ENCODE data around the gene TNFRSF6B. TPM values are rescaled to one million over a fixed set of nuclear protein-coding genes. Genes with fewer than 3 reads are reported as not detected.
A peak's percentile ranks its signal among the peaks of the same experiment; 100 is the strongest.

Gene TNFRSF6B
- total and polyA plus RNA-seq, 4 donors: 2.1 to 73.9 (median 8.7) TPM

DNA sequence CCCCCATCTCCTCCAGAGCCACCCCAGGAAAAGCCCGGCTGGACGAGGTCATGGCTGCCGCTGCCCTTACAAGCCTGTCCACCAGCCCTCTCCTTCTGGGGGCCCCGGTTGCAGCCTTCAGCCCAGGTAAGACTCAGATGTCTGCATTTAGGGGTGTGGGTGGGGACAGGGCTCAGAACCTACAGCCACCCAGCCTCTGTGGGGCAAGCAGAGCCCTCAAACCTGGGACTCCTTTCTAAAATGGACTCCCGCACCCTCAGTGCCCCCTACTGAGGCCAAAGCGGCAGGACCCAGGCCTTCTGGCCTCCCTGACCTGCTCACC lies 44.9 kb downstream of the TNFRSF6B start:
- H3K36me3 ChIP-seq (ENCODE audit: control insufficient read depth in 1 of 2, insufficient read depth in 2 of 2, low read length in 1 of 2): peaks cover 0 to 1% of the 10 kb centered on the region in 2 donors
- H3K27me3 ChIP-seq (ENCODE audit: control insufficient read depth in 1 of 2, insufficient read depth in 2 of 2, low read length in 1 of 2): no peaks in the 10 kb centered on the region
- intact Hi-C loops (cut with DNase I): no loop called here
- DNase-seq (no peak), ATAC-seq (ENCODE audit: low FRiP score) (no peak)
- WGBS, 2 donors: 12 to 23% methylated on average over 6 of the region's 6 CpGs
- H3K4me3 ChIP-seq (ENCODE audit: low read length in 2 of 2): peak overlapping the region in 1 of 2 donors; percentile 77
- no peaks in the 10 kb centered on the region for H3K4me1 ChIP-seq (ENCODE audit: control insufficient read depth in 1 of 2, insufficient read depth in 2 of 2, low read length in 2 of 2)
- H3K9me3 ChIP-seq (ENCODE audit: control insufficient read depth, low read length): no peaks in the 10 kb centered on the region
- no peak overlapping the region for H3K27ac ChIP-seq (ENCODE audit: low read depth in 1 of 2, low read length in 2 of 2)

DNA sequence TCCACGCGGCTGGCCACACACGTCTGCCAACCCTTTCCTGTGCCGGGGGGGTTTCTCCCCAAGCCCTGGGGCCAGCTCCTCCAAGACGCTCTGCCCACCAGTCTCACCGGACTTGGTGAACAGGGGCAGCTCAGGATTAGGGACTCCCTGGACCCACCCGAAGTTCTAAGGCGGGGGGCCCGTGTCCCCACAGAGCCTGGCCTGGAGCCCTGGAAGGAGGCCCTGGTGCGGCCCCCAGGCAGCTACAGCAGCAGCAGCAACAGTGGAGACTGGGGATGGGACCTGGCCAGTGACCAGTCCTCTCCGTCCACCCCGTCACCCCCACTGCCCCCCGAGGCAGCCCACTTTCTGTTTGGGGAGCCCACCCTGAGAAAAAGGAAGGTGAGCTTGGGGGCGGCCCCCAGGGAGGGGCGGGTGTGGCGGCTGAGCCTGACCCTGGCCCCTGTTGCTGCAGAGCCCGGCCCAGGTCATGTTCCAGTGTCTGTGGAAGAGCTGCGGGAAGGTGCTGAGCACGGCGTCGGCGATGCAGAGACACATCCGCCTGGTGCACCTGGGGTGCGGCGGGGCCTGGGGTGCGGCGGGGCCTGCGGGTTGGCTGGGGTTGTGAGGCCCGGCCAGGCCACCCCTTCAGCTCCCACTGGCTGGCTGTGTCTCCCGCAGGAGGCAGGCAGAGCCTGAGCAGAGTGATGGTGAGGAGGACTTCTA lies 45.4 kb downstream of the TNFRSF6B start:
- Histone ChIP-seq H3K27ac (ENCODE audit: low read depth in 1 of 2, low read length in 2 of 2) (no peak overlapping the region), H3K4me1 (ENCODE audit: control insufficient read depth in 1 of 2, insufficient read depth in 2 of 2, low read length in 2 of 2) (no peaks in the 10 kb centered on the region), H3K36me3 (ENCODE audit: control insufficient read depth in 1 of 2, insufficient read depth in 2 of 2, low read length in 1 of 2) (peaks cover 0 to 1% of the 10 kb centered on the region in 2 donors), H3K4me3 (ENCODE audit: low read length in 2 of 2) (no peak overlapping the region), H3K9me3 (ENCODE audit: control insufficient read depth, low read length) (no peaks in the 10 kb centered on the region), H3K27me3 (ENCODE audit: control insufficient read depth in 1 of 2, insufficient read depth in 2 of 2, low read length in 1 of 2) (no peaks in the 10 kb centered on the region)
- 82 to 83% methylated on average over 29 to 30 of the region's 30 CpGs for WGBS, 2 donors
- no peak for ATAC-seq (ENCODE audit: low FRiP score)
- peak; percentile 56 to 71 for DNase-seq
- intact Hi-C loops (cut with DNase I): no loop called here

DNA sequence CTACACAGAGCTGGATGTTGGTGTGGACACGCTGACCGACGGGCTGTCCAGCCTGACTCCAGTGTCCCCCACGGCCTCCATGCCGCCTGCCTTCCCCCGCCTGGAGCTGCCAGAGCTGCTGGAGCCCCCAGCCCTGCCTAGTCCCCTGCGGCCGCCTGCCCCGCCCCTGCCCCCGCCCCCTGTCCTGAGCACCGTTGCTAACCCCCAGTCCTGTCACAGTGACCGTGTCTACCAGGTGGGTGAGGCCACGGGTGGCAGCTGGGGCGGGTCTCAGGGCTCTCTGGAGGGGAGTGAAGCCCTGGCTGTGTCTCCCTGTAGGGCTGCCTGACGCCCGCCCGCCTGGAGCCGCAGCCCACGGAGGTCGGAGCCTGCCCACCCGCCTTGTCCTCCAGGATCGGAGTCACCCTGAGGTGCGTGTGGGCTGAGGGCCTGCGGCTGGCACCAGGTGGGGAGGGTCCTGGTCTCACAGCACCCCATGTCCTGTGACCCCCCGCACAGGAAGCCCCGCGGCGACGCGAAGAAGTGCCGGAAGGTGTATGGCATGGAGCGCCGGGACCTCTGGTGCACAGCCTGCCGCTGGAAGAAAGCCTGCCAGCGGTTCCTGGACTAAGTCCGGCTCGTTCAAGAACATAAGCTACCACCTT lies 46.1 kb downstream of the TNFRSF6B start:
- H3K4me1 ChIP-seq (ENCODE audit: control insufficient read depth in 1 of 2, insufficient read depth in 2 of 2, low read length in 2 of 2): no peaks in the 10 kb centered on the region
- peaks cover 0 to 1% of the 10 kb centered on the region in 2 donors for H3K36me3 ChIP-seq (ENCODE audit: control insufficient read depth in 1 of 2, insufficient read depth in 2 of 2, low read length in 1 of 2)
- no peaks in the 10 kb centered on the region for H3K9me3 ChIP-seq (ENCODE audit: control insufficient read depth, low read length)
- peak in 1 of 2 donors; percentile 76 for DNase-seq
- intact Hi-C loops (cut with DNase I): no loop called here
- H3K27me3 ChIP-seq (ENCODE audit: control insufficient read depth in 1 of 2, insufficient read depth in 2 of 2, low read length in 1 of 2): no peaks in the 10 kb centered on the region
- no peak overlapping the region for H3K27ac ChIP-seq (ENCODE audit: low read depth in 1 of 2, low read length in 2 of 2)
- ATAC-seq (ENCODE audit: low FRiP score): no peak
- H3K4me3 ChIP-seq (ENCODE audit: low read length in 2 of 2): no peak overlapping the region
- WGBS, 2 donors: 83 to 85% methylated on average over 36 to 37 of the region's 37 CpGs

DNA sequence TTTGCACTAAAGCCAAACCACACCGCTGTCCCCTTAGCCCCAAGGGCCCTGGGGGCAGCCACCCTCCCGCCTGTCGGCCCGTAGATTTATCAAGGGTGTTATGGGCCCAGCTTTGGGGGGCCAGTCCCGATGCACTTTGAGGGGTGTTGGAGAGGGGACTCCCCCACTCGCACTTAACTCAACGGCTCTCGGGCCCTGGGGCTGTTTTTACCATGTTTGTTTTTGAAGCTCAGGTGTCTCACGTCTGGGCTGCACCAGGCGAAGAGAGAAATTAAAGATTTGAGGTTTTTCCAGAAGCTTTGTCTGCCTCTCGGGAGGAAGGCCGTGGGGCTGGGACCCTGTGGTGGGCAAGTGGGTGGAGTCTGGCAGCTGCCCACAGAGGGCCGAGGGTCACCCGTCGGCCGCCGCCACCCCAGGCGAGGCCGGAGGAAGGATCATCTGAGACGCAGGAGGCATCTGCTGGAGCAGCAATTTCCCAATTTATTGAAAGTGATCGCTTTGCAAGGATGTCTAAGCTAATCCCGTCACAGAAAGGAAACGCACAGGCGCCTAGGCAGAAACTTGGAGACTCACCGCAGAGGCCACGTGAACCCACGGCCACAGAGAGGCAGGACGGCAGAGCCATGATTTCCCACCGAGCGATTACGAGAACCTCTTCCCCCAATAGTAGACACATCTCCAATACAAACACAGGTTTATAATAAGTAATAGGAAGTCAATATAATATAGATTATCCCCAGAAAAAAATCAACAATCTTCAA lies 46.9 kb downstream of the TNFRSF6B start:
- no peak for ATAC-seq (ENCODE audit: low FRiP score)
- no peak overlapping the region for H3K27ac ChIP-seq (ENCODE audit: low read depth in 1 of 2, low read length in 2 of 2)
- no peaks in the 10 kb centered on the region for H3K4me1 ChIP-seq (ENCODE audit: control insufficient read depth in 1 of 2, insufficient read depth in 2 of 2, low read length in 2 of 2)
- DNase-seq: peak in 1 of 2 donors; percentile 50
- no peaks in the 10 kb centered on the region for H3K27me3 ChIP-seq (ENCODE audit: control insufficient read depth in 1 of 2, insufficient read depth in 2 of 2, low read length in 1 of 2)
- peaks cover 0 to 1% of the 10 kb centered on the region in 2 donors for H3K36me3 ChIP-seq (ENCODE audit: control insufficient read depth in 1 of 2, insufficient read depth in 2 of 2, low read length in 1 of 2)
- no peaks in the 10 kb centered on the region for H3K9me3 ChIP-seq (ENCODE audit: control insufficient read depth, low read length)
- intact Hi-C loops (cut with DNase I): no loop called here
- WGBS, 2 donors: 82 to 85% methylated on average over 31 of the region's 31 CpGs
- H3K4me3 ChIP-seq (ENCODE audit: low read length in 2 of 2): no peak overlapping the region

DNA sequence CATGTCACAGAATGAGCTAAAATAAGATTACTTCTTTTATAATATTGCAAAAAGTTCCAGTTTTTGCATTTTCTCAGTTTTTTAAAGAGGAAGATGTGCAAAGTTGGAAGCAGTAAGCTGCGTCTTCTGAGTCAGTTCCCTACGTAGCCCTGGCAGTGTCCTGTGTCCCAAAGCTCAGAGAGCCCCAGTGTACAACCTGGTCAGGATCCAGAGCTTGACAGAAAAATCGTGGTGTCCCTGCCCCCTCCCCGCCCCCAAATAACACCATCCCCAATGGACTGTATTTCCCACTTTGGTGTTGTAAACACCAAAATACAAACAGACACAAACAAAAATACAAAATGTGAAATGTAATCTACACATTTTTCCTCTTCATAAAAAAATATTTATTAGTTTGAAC lies 47.7 kb downstream of the TNFRSF6B start:
- Histone ChIP-seq H3K27me3 (ENCODE audit: control insufficient read depth in 1 of 2, insufficient read depth in 2 of 2, low read length in 1 of 2) (no peaks in the 10 kb centered on the region), H3K27ac (ENCODE audit: low read depth in 1 of 2, low read length in 2 of 2) (no peak overlapping the region), H3K9me3 (ENCODE audit: control insufficient read depth, low read length) (no peaks in the 10 kb centered on the region), H3K4me1 (ENCODE audit: control insufficient read depth in 1 of 2, insufficient read depth in 2 of 2, low read length in 2 of 2) (no peaks in the 10 kb centered on the region), H3K4me3 (ENCODE audit: low read length in 2 of 2) (no peak overlapping the region), H3K36me3 (ENCODE audit: control insufficient read depth in 1 of 2, insufficient read depth in 2 of 2, low read length in 1 of 2) (peaks cover 0 to 1% of the 10 kb centered on the region in 2 donors)
- ATAC-seq (ENCODE audit: low FRiP score): no peak
- intact Hi-C loops (cut with DNase I): no loop called here
- DNase-seq: peak in 1 of 2 donors; percentile 2
- WGBS, 2 donors: 62% methylated on average over 4 of the region's 4 CpGs

DNA sequence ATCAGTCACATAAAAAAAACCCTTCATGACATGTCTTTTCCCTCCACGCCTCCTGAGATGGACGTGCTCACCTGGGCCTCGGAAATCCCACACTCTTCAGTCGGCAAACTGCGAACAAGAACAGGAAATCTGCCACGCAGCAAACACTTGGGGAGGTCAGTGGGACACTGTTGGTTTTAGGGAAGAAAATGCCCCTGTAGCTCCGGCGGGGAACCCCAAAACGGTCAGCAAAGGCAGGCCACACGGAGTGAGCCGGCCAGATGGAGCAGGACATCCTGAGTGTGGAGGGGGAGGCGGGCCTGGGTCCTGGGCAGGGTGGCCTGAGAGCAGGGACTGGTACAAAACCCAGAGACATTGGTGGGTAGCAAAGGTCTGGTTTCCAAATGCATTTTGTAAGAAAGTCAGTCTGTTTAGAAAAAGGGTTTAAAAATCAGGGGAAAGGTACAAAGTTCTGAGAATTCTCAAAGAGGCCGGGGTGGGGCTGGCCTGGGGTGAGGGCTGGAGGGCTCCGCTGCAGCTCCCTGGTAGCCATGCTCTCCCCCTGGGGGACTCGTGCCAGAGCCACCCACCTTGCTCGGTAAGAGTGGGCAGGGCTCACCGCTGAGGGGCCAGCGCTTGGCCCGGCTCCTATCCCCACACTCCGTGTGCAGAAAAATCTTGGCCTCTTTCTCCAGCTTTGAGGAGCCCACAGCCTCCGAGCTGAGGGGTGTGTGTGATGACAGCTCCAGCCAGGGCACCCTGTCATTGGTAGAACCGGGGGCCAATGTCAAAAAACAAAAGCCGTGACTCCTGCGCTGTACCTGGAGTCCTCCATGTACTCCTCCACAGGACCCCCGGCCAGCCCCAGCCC lies 48.3 kb downstream of the TNFRSF6B start:
- peaks cover 0 to 1% of the 10 kb centered on the region in 2 donors for H3K36me3 ChIP-seq (ENCODE audit: control insufficient read depth in 1 of 2, insufficient read depth in 2 of 2, low read length in 1 of 2)
- intact Hi-C loops (cut with DNase I): no loop called here
- no peak overlapping the region for H3K27ac ChIP-seq (ENCODE audit: low read depth in 1 of 2, low read length in 2 of 2)

DNA sequence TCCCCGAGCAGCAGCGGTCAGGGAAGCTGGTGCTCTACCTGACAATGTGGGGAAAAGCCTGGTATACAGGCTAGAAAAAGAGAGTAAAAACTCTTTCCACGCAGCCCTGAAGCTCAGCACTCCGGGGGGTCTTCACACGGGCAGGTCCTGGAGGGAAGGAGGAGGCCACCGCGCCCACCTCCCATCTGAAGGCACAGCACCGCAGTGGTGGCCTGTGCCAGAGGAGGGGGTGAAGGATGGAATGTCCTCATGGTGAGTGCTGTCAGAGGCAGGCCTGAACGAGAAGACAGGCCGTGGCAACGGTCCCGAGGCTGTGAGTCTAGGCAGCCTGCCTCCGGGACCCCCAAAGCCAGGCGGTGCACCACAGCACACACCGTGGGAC lies 49.0 kb downstream of the TNFRSF6B start:
- Histone ChIP-seq H3K27ac (ENCODE audit: low read depth in 1 of 2, low read length in 2 of 2) (no peak overlapping the region), H3K4me1 (ENCODE audit: control insufficient read depth in 1 of 2, insufficient read depth in 2 of 2, low read length in 2 of 2) (no peaks in the 10 kb centered on the region), H3K4me3 (ENCODE audit: low read length in 2 of 2) (no peak overlapping the region), H3K9me3 (ENCODE audit: control insufficient read depth, low read length) (no peaks in the 10 kb centered on the region), H3K27me3 (ENCODE audit: control insufficient read depth in 1 of 2, insufficient read depth in 2 of 2, low read length in 1 of 2) (no peaks in the 10 kb centered on the region), H3K36me3 (ENCODE audit: control insufficient read depth in 1 of 2, insufficient read depth in 2 of 2, low read length in 1 of 2) (peaks cover 0 to 1% of the 10 kb centered on the region in 2 donors)
- WGBS, 2 donors: 51 to 54% methylated on average over 14 to 15 of the region's 15 CpGs
- intact Hi-C loops (cut with DNase I): no loop called here
- ATAC-seq (ENCODE audit: low FRiP score) (no peak), DNase-seq (peak in 1 of 2 donors; percentile 55)

More for the DNA sequence above, 48.3 kb downstream of the TNFRSF6B start:
- Histone ChIP-seq H3K9me3 (ENCODE audit: control insufficient read depth, low read length) (no peaks in the 10 kb centered on the region), H3K4me3 (ENCODE audit: low read length in 2 of 2) (no peak overlapping the region), H3K4me1 (ENCODE audit: control insufficient read depth in 1 of 2, insufficient read depth in 2 of 2, low read length in 2 of 2) (no peaks in the 10 kb centered on the region), H3K27me3 (ENCODE audit: control insufficient read depth in 1 of 2, insufficient read depth in 2 of 2, low read length in 1 of 2) (no peaks in the 10 kb centered on the region)
- DNase-seq (peak in 1 of 2 donors; percentile 72), ATAC-seq (ENCODE audit: low FRiP score) (no peak)
- 64% methylated on average over 25 of the region's 25 CpGs for WGBS, 2 donors

DNA sequence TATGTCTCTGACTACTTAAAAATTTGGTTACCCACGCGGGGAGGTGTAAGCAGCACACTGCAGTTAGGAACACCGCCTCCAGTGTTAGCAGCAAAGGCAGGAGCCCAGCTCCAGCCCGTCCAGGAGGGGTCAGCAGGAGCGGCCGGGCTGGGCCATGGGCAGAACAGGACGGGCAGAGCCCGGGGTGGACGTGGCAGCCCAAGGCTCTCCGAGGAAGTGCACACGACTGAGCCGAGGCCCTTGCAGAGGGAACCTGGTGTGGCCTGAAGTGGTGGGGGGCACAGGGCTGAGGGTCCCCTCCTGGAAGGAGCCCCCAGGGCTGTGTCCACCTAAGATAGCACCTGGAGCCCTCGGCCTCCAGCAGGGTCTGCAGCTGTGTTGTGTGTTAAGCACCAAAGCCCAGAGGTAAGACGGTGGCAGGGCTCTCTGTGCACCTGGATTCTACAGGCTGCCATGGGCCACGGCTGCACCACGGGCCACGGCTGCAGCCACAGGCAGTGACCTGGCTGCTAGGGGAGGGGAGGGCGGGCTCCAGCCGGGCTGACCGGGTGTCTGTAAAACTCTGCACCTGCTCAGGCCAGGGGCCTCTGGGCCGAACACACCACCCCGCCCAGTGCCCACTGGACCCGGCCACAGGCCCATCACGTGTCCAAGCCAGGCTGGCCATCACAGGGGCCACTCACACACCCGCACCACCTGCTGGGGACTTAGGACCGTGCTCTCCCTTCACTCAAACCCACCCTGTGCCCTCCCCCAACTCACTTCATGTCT lies 49.7 kb downstream of the TNFRSF6B start:
- Histone ChIP-seq H3K4me1 (ENCODE audit: control insufficient read depth in 1 of 2, insufficient read depth in 2 of 2, low read length in 2 of 2) (no peaks in the 10 kb centered on the region), H3K4me3 (ENCODE audit: low read length in 2 of 2) (no peak overlapping the region), H3K9me3 (ENCODE audit: control insufficient read depth, low read length) (no peaks in the 10 kb centered on the region), H3K27me3 (ENCODE audit: control insufficient read depth in 1 of 2, insufficient read depth in 2 of 2, low read length in 1 of 2) (no peaks in the 10 kb centered on the region), H3K36me3 (ENCODE audit: control insufficient read depth in 1 of 2, insufficient read depth in 2 of 2, low read length in 1 of 2) (peaks cover 0 to 1% of the 10 kb centered on the region in 2 donors), H3K27ac (ENCODE audit: low read depth in 1 of 2, low read length in 2 of 2) (no peak overlapping the region)
- DNase-seq: peak in 1 of 2 donors; percentile 71
- WGBS, 2 donors: 77 to 78% methylated on average over 24 to 26 of the region's 26 CpGs
- intact Hi-C loops (cut with DNase I): no loop called here
- ATAC-seq (ENCODE audit: low FRiP score): no peak
